Bronchial epithelial cell (primary cell): ENCODE measurements around the gene DOCK8. TPM values are rescaled to one million over a fixed set of nuclear protein-coding genes. Genes with fewer than 3 reads are reported as not detected.
A peak's percentile ranks its signal among the peaks of the same experiment; 100 is the strongest.

ENCODE experiments used
- DNase-seq: peaks from one replicate; pipeline ENCODE4 v3.0.0-alpha.2; 2010; ENCODE audit warnings: low read depth
- FAIRE-seq: peaks from 2 replicates; lab custom pipeline; 2011; peaks lifted over from hg19 to GRCh38; lab: Jason Lieb, UNC
- H3K27me3 ChIP-seq: 2 replicates; pipeline ENCODE4 v1.5.1; 2011; ENCODE audit warnings: low read length; ENCODE audit not compliant: control insufficient read depth, insufficient read depth
- H3K36me3 ChIP-seq: 2 replicates; pipeline ENCODE4 v1.5.1; 2011; ENCODE audit warnings: low read length; ENCODE audit not compliant: control insufficient read depth, insufficient read depth
- H3K4me3 ChIP-seq: 2 replicates; pipeline ENCODE4 v1.5.1; 2011; ENCODE audit warnings: mild to moderate bottlenecking, low read depth, low read length, control low read depth
- total RNA-seq: library from RNA; depleted of rRNA; stranded (reverse); fragments of >200 nt; gene quantifications from 2 replicates; pipeline ENCODE4 v1.2.1, GENCODE V29; 2014
- TF ChIP-seq, protein P1 (sequence below): IDR thresholded peaks from 2 replicates; pipeline ENCODE4 v1.5.1; 2011; ENCODE audit warnings: mild to moderate bottlenecking, moderate library complexity, low read length, control low read depth, inconsistent platforms; ENCODE audit not compliant: insufficient read depth, severe bottlenecking

The DOCK8 gene
- total RNA-seq, 1 donor from 2014 or later, result 0.26 TPM

DNA sequence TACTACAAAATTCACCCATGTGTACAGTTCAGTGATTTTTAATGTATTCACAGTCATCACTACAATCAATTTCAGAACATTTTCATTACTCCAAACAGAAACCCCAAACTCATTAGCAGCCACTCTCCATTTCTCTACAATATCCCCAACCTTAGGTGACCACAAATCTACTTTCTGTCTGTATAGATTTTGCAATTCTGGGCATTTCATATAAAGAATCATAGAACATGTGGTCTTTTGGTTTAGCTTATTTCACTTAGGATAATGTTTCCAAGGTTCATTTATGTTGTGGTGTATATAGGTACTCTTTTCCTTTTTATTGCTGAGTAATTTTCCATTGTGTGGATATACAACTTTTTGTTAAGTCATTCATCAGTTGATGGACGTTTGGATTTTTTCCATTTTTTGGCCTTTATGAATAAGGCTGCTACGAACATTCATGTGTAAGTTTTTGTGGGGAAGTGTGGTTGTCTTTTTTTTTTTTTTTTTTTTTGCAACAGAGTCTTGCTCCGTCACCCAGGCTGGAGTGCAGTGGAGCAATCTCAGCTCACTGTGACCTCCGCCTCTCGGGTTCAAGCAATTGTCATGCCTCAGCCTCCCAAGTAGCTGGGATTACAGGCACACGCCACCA, 54.5 kb downstream of the DOCK8 start:
- TF ChIP-seq, protein P1, sequence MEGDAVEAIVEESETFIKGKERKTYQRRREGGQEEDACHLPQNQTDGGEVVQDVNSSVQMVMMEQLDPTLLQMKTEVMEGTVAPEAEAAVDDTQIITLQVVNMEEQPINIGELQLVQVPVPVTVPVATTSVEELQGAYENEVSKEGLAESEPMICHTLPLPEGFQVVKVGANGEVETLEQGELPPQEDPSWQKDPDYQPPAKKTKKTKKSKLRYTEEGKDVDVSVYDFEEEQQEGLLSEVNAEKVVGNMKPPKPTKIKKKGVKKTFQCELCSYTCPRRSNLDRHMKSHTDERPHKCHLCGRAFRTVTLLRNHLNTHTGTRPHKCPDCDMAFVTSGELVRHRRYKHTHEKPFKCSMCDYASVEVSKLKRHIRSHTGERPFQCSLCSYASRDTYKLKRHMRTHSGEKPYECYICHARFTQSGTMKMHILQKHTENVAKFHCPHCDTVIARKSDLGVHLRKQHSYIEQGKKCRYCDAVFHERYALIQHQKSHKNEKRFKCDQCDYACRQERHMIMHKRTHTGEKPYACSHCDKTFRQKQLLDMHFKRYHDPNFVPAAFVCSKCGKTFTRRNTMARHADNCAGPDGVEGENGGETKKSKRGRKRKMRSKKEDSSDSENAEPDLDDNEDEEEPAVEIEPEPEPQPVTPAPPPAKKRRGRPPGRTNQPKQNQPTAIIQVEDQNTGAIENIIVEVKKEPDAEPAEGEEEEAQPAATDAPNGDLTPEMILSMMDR, result no peak
- FAIRE-seq (no peak), DNase-seq (no peak)
- H3K27me3 ChIP-seq, result no peaks in the 10 kb centered on the region
- no peaks in the 10 kb centered on the region for H3K36me3 ChIP-seq
- H3K4me3 ChIP-seq, result no peak overlapping the region

DNA sequence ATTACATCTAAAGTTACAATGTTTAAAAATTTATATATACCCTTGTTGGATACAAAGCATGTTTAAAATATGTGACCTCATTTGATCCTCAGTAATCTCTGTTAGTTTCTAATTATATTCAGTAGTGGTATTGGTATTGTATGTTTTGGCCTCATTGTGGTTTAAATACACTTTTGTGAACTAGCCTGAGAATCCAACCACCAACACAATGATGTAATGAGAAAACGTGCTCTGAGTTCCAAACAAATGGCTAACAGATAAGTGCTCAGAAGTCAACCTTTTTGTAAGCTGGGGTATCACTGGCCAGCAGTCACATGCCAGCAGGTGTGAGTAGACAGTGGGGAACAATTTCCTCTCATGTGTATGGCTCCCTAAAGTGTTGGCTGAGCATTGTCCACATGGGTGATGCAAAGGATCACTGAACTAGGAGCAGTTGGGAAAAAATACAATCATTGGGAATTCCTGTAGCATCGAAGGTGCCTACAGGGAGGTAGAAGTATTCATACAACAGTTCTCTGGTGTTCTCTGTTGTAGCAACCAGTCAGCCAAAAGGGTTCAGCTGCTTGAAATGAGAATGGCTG, 56.1 kb downstream of the DOCK8 start:
- H3K4me3 ChIP-seq, result no peak overlapping the region
- DNase-seq (no peak), FAIRE-seq (peak; percentile 66)
- H3K36me3 ChIP-seq, result no peaks in the 10 kb centered on the region
- no peaks in the 10 kb centered on the region for H3K27me3 ChIP-seq
- TF ChIP-seq, protein P1, result no peak

DNA sequence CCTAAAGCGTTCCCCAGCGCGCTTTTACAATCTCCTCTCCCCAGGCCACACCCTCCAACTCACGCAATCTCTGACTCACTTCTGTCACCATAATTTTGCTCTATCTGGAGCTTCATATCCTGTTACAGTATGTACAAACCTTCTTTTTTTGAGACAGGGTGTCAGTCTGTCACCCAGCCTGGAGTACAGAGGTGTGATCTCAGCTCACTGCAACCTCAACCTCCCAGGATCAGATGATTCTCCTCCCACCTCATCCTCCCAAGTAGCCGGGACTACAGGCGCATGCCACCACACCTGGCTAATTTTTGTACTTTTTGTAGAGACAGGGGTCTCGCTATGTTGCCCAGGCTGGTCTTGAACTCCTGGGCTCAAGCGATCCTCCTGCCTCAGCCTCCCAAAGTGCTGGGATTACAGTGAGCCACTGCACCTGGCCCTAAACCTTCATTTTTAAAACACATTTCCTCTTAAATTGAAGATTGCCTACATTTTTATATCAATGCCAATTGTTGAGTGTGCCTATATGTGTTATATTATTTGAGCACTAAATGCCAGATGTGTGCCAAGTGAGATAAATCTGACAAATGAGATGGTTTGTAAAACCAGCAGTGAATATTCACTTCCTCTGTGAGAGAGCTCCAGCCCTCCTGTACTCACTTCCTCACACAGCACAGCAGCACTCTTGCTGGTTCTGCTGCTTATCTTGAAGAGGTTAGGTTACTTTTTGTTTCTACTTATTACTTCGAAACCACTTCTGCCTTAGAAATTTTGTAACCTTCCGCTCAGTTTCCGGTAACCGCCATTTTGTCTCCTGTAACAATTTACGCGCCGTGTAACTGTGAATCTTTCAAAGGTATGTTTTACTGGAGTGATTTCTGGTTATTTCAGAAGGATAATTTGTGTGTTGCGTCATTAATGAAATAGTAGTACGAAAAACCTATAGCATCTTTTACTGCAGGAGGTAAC, 57.9 kb downstream of the DOCK8 start:
- no peak overlapping the region for H3K4me3 ChIP-seq
- DNase-seq (no peak), FAIRE-seq (no peak)
- no peaks in the 10 kb centered on the region for H3K27me3 ChIP-seq
- TF ChIP-seq, protein P1, result no peak
- no peaks in the 10 kb centered on the region for H3K36me3 ChIP-seq

DNA sequence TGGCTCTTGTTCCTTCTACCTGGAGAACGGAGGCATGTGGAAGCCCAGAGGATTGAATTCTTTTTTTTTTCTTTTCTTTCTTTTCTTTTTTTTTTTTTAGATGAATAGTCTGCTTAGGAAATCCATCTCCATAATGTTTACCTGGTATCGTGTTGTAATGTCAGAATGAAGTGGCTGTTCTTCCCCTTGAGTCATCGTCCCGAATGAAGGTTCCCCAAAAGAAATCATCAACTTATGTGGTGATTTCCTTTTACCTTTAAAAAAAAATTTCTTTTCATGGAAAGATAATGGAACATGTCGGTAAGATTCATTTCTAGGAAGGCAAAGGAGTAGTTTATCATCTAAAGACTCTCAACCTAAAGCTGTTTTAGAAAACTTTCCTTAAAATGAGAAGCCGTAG, 59.7 kb downstream of the DOCK8 start:
- Histone ChIP-seq H3K27me3 (no peaks in the 10 kb centered on the region), H3K4me3 (no peak overlapping the region), H3K36me3 (no peaks in the 10 kb centered on the region)
- TF ChIP-seq, protein P1, result no peak
- DNase-seq, result no peak
- no peak for FAIRE-seq

DNA sequence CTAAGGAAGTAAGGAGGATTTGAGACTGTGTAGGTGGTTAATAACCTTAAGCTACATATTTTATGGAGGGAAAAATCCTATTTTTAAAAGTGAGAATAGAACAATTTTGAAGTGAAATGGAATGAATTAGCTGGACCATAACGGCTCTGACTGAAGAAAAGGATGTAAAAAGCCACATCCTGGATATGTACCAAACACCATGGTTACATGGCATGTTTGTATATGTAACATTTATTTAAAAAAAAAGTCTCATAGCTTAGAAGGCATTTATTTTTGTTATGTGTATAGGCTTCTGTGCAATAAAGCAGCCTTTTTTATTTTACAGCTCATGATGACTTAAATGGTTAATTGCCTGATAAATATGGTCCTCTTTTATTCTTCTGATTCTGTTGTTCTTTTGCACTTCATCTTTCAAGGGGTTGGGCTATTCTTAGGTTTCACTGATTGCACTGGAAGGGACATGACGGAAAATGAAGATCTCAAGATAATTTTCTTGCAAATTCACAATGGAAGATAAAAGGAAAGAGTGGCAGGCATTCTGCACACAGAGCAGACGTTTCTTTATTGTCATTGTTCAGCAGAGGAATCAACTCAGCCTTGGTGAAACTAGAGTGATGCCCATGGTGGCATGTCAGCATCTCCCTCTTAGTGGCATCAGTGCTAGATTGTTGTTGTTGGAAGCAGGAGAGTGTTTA, 63.1 kb downstream of the DOCK8 start:
- no peak for FAIRE-seq
- DNase-seq, result no peak
- Histone ChIP-seq H3K27me3 (no peaks in the 10 kb centered on the region), H3K36me3 (no peaks in the 10 kb centered on the region), H3K4me3 (no peak overlapping the region)
- TF ChIP-seq, protein P1, result no peak
